ENCODE measurements around the gene SPATA46. TPM values are rescaled to one million over a fixed set of nuclear protein-coding genes. Genes with fewer than 3 reads are reported as not detected.

The SPATA46 gene
- total RNA-seq, 3 donors from 2014 or later: not detected

DNA sequence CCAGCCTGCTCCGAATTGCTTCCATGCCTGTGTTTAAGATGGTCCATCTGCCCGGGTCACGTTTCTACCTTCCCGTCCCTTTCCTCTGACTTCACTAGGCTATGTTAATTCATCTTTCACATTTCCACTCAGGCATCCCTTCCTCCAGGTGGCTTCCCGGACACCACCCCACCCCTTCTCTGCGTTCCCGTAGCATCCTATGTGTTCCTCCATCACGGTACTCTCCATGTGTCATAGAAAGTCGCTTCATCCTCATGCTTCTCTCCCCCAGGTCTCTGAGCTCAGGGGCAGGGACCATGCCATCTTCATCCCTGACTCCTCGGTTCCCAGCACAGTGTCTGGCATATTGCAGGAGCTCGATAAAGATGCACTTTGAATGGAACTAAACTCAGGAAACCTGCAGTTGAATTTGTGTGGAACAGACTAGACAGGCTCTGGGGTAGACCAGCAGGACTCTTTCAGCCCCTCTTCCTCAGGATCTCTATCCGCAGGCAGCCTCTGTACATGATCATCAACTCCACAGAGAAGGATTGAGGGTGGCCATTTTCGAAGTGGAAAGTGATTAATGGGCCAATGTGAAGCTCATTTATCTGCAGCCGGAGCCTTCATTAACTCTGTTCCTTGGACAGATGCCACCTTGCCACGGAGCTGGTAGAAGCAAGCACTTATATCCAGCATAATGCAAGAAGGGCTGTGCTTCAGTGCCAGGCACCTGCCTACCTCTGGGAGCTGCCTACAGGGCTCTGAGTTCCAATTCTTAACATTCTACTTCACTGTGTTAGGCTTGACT, 13.9 kb upstream of the SPATA46 start:
- intact Hi-C loops (cut with DNase I; ENCODE audit: low total_unique reads): no loop called here

DNA sequence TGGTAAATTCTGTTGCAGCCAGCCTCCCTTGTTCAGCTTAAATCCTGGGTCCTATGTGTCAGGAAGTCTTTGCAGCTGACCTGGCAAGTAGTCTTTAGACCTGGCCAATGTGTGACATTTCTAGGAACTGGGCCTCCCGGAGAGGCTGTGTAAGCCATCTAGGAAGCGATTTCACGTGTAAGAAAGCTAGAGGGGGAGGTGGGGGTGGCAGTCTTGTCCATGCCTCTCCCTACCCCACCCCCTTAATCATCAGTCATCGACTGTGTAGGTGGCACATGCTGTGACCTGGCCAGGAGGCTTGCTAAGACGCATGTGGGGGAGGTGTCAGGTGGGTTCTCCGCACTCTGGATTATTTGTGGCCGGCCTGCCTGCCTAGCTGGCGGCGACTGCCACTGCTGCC, 13.3 kb upstream of the SPATA46 start:
- TF ChIP-seq, protein P1, sequence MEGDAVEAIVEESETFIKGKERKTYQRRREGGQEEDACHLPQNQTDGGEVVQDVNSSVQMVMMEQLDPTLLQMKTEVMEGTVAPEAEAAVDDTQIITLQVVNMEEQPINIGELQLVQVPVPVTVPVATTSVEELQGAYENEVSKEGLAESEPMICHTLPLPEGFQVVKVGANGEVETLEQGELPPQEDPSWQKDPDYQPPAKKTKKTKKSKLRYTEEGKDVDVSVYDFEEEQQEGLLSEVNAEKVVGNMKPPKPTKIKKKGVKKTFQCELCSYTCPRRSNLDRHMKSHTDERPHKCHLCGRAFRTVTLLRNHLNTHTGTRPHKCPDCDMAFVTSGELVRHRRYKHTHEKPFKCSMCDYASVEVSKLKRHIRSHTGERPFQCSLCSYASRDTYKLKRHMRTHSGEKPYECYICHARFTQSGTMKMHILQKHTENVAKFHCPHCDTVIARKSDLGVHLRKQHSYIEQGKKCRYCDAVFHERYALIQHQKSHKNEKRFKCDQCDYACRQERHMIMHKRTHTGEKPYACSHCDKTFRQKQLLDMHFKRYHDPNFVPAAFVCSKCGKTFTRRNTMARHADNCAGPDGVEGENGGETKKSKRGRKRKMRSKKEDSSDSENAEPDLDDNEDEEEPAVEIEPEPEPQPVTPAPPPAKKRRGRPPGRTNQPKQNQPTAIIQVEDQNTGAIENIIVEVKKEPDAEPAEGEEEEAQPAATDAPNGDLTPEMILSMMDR (IDR thresholded peaks at IDR 0.05): no peak
- TF ChIP-seq POLR2AphosphoS5 (IDR thresholded peaks at IDR 0.05) (no peak), POLR2A (IDR thresholded peaks at IDR 0.05) (no peak)
- H3K27me3 ChIP-seq: no peaks in the 10 kb centered on the region
- DNase-seq (ENCODE audit: low spot score in 2 of 2): no peak
- no peaks in the 10 kb centered on the region for H3K9me3 ChIP-seq
- intact Hi-C loops (cut with DNase I; ENCODE audit: low total_unique reads): no loop called here
- no peak overlapping the region for H3K4me3 ChIP-seq
- H3K4me1 ChIP-seq: no peaks in the 10 kb centered on the region
- H3K27ac ChIP-seq: no peak overlapping the region
- no peaks in the 10 kb centered on the region for H3K36me3 ChIP-seq

More for the DNA sequence above, 13.9 kb upstream of the SPATA46 start:
- Histone ChIP-seq H3K4me1 (no peaks in the 10 kb centered on the region), H3K36me3 (no peaks in the 10 kb centered on the region), H3K9me3 (no peaks in the 10 kb centered on the region), H3K27ac (no peak overlapping the region), H3K27me3 (no peaks in the 10 kb centered on the region), H3K4me3 (no peak overlapping the region)
- DNase-seq (ENCODE audit: low spot score in 2 of 2): no peak
- TF ChIP-seq POLR2AphosphoS5 (IDR thresholded peaks at IDR 0.05): no peak
- TF ChIP-seq, protein P1 (IDR thresholded peaks at IDR 0.05): no peak
- TF ChIP-seq POLR2A (IDR thresholded peaks at IDR 0.05): no peak

DNA sequence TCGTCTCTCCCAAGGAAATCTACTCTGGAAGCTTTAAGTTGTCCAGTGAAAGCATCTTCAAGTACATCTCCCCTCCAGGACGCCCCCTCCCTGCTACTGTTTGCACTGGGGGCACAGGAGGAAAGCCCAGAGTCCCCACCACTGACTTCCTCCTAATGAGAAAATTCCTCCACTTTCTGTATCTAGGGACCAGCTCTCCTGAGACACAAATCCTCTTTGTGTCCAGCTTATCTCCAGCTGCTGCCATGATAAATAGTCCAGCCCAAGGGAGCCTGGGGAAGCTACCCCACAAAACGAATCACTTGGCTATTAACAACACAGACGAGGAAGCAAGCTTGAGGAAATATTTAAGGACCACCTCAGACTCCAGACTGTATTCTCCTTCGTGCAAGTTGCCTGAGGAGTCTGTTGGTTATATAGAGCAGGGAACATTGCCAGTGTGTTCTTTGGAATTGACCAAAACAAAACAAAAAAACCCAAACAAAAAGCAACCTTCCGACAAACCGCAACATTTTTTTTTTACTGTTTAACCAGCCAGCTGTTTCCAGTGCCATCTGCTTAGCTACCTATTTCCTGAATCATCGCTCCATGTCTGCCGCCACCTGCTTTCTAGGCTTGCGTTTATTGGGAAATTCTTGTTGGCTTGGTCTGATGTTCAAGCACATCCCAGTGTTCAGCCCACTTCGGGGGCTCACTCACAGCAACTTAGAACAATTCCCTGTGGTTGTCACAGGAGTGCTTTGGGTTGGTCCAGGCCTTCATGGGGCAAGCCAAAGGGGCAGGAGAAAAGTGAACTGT, 12.6 kb upstream of the SPATA46 start:
- TF ChIP-seq POLR2A (IDR thresholded peaks at IDR 0.05): no peak
- H3K9me3 ChIP-seq: no peaks in the 10 kb centered on the region
- no peaks in the 10 kb centered on the region for H3K4me1 ChIP-seq
- intact Hi-C loops (cut with DNase I; ENCODE audit: low total_unique reads): no loop called here
- no peak overlapping the region for H3K4me3 ChIP-seq
- H3K27ac ChIP-seq: no peak overlapping the region
- no peak for DNase-seq (ENCODE audit: low spot score in 2 of 2)
- H3K36me3 ChIP-seq: no peaks in the 10 kb centered on the region
- H3K27me3 ChIP-seq: no peaks in the 10 kb centered on the region

DNA sequence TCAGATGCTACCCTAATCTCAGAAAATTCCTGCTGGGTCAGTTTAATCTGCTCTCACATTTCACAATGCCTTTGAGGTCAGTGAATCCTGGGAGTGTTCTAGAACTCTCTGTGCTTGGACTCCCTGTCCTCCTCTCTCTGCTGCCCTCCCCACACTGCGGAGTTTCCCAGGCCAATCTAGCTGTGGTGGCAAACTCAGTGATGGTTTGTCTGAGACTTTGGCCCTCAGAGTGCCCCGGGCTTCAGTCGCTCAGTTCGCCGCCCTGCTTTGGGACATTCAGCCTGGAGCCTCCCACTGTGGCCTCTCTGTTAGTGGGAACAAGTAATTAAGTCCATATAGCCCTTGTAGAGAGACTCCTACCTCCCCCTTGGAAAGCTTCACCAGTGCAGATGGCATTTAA, 12.0 kb upstream of the SPATA46 start:
- DNase-seq (ENCODE audit: low spot score in 2 of 2): no peak
- no peaks in the 10 kb centered on the region for H3K36me3 ChIP-seq
- intact Hi-C loops (cut with DNase I; ENCODE audit: low total_unique reads): no loop called here
- no peaks in the 10 kb centered on the region for H3K9me3 ChIP-seq
- H3K4me3 ChIP-seq: no peak overlapping the region
- TF ChIP-seq, protein P1 (IDR thresholded peaks at IDR 0.05): no peak
- no peak for TF ChIP-seq POLR2A (IDR thresholded peaks at IDR 0.05)
- TF ChIP-seq POLR2AphosphoS5 (IDR thresholded peaks at IDR 0.05): no peak
- H3K4me1 ChIP-seq: no peaks in the 10 kb centered on the region
- no peaks in the 10 kb centered on the region for H3K27me3 ChIP-seq
- no peak overlapping the region for H3K27ac ChIP-seq

DNA sequence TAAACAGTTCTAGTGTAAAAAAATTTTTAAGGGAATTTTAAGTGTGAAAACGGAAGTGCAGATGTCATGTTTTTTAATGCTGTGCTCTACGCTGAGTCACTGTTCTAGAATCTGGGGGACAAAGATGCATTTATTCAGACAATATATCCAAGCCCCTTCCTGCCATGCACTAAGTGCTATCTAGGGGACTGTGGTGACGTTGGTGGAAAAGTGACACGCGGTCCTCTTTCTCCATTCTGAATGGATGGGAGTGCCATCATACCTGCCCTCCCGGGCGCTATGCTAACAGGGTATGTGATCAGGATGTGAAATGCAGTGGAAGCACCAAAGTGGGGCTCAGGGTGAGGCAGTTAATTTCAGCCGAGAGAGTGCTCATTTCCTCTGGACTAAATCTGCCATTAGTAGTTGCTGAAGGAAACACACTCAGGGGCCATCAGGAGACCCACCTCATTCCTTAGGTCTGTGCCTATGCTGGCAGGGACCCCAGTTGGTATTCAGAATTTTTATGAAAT, 11.5 kb upstream of the SPATA46 start:
- Histone ChIP-seq H3K27ac (no peak overlapping the region), H3K27me3 (no peaks in the 10 kb centered on the region), H3K4me1 (no peaks in the 10 kb centered on the region), H3K4me3 (no peak overlapping the region), H3K9me3 (no peaks in the 10 kb centered on the region), H3K36me3 (no peaks in the 10 kb centered on the region)
- intact Hi-C loops (cut with DNase I; ENCODE audit: low total_unique reads): no loop called here
- TF ChIP-seq POLR2AphosphoS5 (IDR thresholded peaks at IDR 0.05): no peak
- TF ChIP-seq POLR2A (IDR thresholded peaks at IDR 0.05): no peak
- TF ChIP-seq, protein P1 (IDR thresholded peaks at IDR 0.05): no peak
- DNase-seq (ENCODE audit: low spot score in 2 of 2): no peak

Measured in breast epithelium (tissue), 4 donors.